NCI-H526 treated with DMSO at 0.1 percent for 48 hours (cell line): ENCODE results near the gene PCF11.
"Not testable (repeated sequence)": the region's sequence is repeated elsewhere in the genome, so short reads cannot be mapped to it uniquely, and the experiment has no call there.

Source experiments
- DNase-seq: peaks from one replicate; lab custom pipeline; 2025; lab: John Stamatoyannopoulos, UW

PCF11 gene

DNA sequence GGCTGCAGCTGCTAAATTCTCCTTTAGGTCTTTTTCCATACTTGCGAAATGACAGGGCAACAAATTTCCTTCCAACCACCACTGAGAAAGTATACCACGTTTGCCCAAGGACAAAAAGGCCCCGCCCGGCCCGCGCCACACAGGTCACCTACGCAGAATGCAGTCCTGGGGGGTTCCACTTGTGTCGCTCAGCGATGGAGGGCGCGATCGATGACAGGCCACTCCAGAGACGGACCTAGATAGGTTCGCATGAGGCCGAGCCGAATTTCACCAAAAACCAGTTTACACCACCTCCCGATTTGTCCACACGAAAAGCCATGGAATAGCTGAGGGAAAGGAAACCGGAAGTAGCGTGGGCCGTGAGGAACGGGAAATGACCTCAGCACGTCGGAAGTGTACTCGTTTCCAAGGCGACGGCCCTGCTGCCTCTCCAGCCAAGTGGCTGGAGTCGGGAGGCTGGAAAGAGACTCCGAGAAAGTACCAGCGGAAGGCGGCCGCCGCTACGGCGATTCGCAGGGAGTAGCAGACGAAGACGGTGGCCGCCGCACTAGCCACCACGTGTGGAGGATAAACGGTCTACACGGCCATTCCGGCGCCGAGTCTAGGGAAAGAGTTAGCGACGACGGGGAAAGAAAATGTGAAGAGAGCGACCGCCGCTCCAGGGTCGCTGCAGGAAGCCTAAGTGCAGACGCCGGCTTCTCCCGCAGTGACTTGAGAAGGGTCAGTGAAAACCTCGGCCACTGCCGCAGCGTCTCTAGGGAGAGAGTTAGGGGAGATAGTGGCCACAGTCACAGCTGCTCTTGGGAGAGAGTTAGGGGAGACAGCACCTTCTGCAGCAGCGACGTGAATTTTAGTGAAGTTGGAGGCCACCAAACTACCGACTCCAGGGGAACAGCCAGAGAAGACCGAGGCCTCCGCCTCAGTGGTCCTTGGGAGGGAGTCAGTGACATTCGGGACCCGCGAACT is 36.7 kb downstream of the PCF11 start, which contains the start of gene ANKRD42:
ANKRD42 (plus strand) TSS at position 398 of the 966 bp plus-strand sequence. CDS start 959 bp downstream, outside the sequence.
- peak; percentile 92 for DNase-seq

DNA sequence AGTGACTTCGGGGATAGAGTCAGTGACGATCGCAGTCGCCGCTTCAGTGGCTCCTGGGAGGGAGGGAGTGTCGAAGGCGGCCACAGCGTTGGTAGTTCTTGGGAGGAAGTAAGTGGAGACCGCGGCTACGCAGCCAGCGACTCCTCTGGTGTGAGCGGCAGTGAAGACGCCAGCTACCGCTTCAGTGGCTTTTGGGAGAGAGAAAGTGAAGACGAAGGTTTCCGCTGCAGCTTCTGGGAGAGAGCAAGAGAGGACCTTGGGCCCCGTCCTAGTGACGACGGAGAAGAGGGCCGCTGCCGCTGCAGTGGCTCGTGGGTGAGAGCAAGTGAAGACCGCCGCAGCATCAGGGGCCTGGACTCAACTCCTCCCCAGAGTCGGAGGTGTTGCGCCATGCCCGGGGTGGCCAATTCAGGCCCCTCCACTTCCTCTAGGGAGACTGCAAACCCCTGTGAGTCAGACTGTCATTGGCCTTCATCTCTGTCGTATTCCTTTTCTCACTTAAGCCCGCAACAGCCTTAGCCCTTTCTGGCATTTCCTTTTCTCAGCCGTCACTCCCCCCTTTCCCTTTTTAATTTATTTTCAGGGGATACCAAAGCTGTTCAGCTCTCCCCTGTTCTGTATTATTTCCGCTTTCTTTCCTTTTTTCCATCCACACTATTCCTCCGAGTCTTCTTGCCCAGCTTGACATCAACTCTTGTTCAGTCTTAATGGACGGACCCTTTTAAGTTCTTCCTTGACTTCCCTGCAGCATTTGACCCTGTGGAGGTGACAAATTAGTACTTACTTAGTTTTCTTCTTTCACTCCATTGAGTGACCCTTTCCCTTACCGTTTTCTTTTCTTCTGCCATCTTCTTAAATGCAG is 37.6 kb downstream of the PCF11 start:
- DNase-seq, result no peak

- DNase-seq, result no peak
These were observed 38.2 kb downstream of the PCF11 start for GRCh38 chr11:83195143-83195466.

- DNase-seq, result no peak
These were observed 38.7 kb downstream of the PCF11 start for GRCh38 chr11:83195649-83196048.

DNA sequence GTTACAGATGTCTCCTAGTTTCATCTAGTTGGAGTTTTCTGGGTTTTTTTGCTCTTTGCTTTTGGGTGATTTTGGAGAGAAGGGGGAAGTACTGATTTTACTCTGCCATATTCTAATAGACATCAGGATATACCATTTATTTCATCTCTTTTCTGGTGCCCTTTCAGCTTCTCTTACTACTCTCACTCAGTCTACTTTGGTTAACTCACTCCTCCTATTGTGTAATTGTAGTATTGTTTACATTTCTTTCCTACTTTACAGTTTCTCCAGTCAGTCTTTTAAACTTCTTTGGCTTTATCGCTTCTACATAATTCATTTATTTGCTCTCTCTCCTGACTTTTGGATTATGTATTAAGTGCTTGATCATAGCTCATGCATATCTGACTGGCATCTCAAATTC is 43.1 kb downstream of the PCF11 start:
- DNase-seq, result no peak

GRCh38 chr11:83205608-83206185 is 48.8 kb downstream of the PCF11 start:
- no peak for DNase-seq

GRCh38 chr11:83206221-83206620 is 49.3 kb downstream of the PCF11 start:
- DNase-seq, result no peak

- not testable (repeated sequence) for DNase-seq
These were observed 49.9 kb downstream of the PCF11 start for GRCh38 chr11:83206771-83207382.

- peak; percentile 30 for DNase-seq
These were observed 62.2 kb downstream of the PCF11 start for GRCh38 chr11:83219095-83219494.

DNA sequence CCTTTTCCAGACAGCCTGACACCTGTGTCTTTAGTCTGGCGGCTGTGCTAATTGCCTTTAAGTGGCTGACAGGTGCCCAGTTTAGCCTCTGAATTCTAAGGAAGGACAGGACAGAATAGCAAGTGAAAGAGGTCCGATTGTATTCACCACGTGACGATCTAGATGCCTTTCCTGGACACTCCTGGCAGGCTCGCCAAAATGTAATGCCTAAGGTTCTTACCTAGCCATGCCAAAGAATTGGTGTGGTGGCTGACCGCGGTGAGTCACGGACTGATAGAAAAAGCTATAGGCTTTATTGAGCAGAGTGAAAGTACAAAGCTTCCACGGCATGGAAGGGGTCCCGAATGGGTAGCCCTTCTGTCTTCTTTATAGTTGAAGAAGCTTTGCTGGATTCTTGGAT is 63.3 kb downstream of the PCF11 start:
- DNase-seq, result no peak

GRCh38 chr11:83221694-83222093 is 64.8 kb downstream of the PCF11 start:
- DNase-seq, result no peak

- DNase-seq, result no peak
These were observed 65.6 kb downstream of the PCF11 start for GRCh38 chr11:83222499-83222898.

GRCh38 chr11:83223457-83223856 is 66.5 kb downstream of the PCF11 start:
- no peak for DNase-seq

DNA sequence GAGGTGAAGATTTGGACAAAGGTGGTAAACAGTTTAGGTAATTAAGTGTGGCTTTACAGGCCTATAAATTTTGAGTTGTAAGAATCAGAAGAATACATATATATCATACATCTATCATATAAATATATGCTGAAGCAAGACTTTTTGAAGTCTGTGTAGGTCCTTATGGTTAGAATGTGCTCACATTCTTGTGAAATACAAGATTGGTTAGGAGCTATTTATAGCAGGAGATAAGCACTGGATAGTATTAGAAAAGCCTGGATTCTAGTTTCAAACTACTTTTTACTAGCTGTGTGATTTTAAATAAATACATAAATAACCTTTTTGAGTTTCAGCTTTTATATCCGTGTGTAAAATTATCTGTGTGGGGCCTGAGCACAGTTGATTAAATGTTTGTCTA is 78.9 kb downstream of the PCF11 start:
- DNase-seq, result no peak
